GM12892 (cell line): ENCODE measurements around the gene SHH.

Experiments
- POLR2A ChIP-seq: IDR thresholded peaks from 2 replicates; pipeline ENCODE4 v1.6.1; 2011; ENCODE audit warnings: low read depth, low read length, control low read depth
- POLR2AphosphoS5 ChIP-seq: IDR thresholded peaks from 2 replicates; pipeline ENCODE4 v1.6.1; 2011; ENCODE audit warnings: low read depth, low read length, control low read depth
- TAF1 ChIP-seq: IDR thresholded peaks from 2 replicates; pipeline ENCODE4 v1.6.1; 2011; ENCODE audit warnings: low read depth, mild to moderate bottlenecking, control low read depth, low read length, borderline replicate concordance

DNA sequence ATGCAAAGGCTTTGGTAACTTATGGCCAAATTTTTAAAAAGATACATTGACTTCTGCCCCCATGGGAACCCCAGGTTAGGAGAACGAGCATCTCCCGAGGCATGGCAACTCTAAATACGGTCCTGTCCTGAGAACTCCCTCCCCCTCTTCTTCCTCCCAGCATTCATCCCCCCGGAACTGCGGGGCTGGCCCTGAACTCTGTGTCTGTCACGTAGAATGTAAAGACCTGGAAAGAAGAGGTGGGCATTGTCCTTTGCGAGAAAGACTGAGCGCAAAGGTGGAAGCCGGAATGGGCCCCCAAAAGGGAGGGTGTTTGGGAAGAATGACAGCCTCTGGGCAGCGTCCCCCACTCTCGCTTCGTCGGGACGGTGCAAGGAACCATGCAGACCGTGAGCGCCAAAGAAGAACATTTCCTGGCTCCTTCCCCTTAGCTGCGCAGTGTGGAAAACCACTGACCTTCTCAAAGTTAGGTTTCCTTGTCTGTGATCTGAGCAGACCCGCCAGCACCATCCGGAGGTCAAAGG lies 21.0 kb downstream of the SHH start:
- TF ChIP-seq POLR2A (no peak), POLR2AphosphoS5 (no peak), TAF1 (no peak)
